ENCODE results near the gene SLC36A4.
"Not testable (repeated sequence)": the region's sequence is repeated elsewhere in the genome, so short reads cannot be mapped to it uniquely, and the experiment has no call there.

The SLC36A4 gene

DNA sequence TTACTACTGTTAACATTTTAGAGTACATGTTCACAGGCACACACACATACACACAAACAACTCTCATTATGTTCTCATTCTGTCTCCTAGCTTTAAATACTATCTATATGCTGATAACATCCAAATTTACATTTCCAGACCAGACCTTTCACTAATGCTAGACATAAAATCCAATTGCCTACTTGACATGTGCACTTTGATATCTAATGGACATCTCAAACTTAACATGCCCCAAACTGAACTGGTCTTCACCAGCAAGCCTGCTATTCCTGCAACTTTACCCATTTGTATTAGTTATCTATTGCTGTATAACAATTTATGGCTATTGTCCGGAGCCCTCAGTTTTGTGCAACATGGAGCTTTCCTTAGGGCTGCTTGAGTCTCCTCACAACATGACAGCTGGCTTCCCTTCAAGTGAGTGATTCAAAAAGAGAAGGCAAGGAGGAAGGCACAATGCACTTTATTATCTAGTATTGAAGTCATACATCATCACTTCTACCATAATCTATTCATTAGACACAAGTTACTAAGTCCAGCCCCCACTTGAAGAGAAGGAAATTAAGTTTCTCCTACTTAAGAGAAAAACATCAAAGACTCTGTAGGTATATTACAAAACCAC, 3.0 kb downstream of the SLC36A4 start:
- no peak for DNase-seq (ENCODE audit: low read depth)

GRCh38 chr11:93193731-93194130, 4.1 kb downstream of the SLC36A4 start:
- DNase-seq (ENCODE audit: low read depth) = no peak

- DNase-seq (ENCODE audit: low read depth) = no peak
Observed at GRCh38 chr11:93192163-93192562, 5.6 kb downstream of the SLC36A4 start.

GRCh38 chr11:93189462-93189861, 8.3 kb downstream of the SLC36A4 start:
- DNase-seq (ENCODE audit: low read depth) = no peak

DNA sequence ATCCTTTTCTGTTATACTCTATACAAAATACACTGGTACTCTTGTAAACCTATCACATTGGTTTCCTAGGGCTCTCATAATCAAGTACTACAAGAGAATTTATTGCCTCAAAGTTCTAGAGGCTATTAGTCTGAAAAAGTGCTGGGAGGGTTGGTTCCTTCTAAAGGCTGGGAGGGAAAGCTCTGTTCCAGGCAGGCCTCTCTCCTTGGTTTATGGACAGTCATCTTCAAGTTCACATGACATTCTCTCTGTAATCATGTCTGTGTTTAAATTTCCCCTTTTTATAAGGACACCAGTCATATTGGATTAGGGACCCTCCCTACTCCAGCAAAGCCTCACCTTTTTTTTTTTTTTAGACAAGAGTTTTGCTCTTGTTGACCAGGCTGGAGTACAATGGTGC, 9.1 kb downstream of the SLC36A4 start:
- DNase-seq (ENCODE audit: low read depth) = no peak

GRCh38 chr11:93187290-93187689, 10.5 kb downstream of the SLC36A4 start:
- DNase-seq (ENCODE audit: low read depth) = no peak

- not testable (repeated sequence) for DNase-seq (ENCODE audit: low read depth)
Observed at GRCh38 chr11:93177891-93178290, 19.9 kb downstream of the SLC36A4 start.

- DNase-seq (ENCODE audit: low read depth) = no peak
Observed at GRCh38 chr11:93169950-93170561, 27.7 kb downstream of the SLC36A4 start.

DNA sequence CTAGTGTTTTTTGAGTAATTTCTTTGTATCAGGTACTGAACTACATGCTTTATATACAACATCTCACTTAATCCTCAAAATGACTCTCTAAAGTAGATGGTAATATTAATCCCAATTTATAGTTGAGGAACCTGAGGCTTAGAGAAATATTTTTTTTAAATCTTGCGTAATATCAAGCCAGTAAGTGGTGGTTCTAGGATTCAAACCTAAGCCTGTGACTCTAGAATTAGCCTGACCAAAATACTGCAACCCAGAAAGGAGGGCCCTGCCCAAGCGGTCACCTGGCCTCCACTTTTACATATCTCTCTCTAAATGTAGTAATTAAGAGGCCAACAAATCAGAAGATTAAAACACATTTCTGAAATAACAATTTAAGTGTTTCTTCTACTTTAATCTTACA, 28.6 kb downstream of the SLC36A4 start:
- no peak for DNase-seq (ENCODE audit: low read depth)

DNA sequence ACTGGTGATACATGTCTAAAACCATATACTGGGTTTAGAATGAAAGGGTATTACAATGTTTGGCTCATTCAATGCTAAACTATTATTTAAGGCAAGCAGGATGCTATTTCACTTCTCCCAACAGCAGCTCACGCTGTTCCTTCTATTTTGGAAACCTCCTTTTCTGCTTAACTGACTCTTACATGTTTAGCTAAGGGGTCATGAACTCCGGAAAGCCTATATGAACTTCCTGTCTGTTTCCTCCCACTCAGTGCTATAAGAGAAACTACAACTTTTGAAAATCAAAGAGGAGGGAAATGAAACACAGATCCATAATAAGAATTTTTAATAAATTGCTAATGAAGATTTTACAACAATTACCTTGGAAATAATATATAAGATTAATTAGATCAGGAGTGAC, 30.9 kb downstream of the SLC36A4 start:
- no peak for DNase-seq (ENCODE audit: low read depth)

- no peak for DNase-seq (ENCODE audit: low read depth)
Observed at GRCh38 chr11:93166194-93166593, 31.6 kb downstream of the SLC36A4 start.

GRCh38 chr11:93160808-93161207, 37.0 kb downstream of the SLC36A4 start:
- DNase-seq (ENCODE audit: low read depth) = no peak

- DNase-seq (ENCODE audit: low read depth) = no peak
Observed at GRCh38 chr11:93160156-93160555, 37.6 kb downstream of the SLC36A4 start.

DNA sequence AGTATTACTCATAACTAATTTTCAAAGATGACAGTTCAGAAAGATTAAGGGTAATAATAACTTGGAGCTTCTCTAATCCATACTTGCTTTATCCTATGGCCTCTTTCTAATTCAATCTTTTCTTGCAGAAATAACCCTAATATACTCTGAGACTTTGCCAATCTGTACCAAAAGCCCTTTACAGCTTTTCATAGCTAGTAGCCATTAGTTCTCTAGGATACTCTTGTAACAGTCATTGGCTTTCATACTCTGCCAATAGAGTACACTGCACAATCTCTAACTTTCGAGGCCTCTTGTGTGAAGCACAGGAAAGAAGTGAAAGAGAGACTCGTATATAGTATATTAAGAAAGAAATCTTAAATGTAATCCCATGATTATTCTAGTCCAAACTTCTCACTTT, 38.1 kb downstream of the SLC36A4 start:
- no peak for DNase-seq (ENCODE audit: low read depth)

GRCh38 chr11:93155738-93156137, 42.1 kb downstream of the SLC36A4 start:
- no peak for DNase-seq (ENCODE audit: low read depth)

DNA sequence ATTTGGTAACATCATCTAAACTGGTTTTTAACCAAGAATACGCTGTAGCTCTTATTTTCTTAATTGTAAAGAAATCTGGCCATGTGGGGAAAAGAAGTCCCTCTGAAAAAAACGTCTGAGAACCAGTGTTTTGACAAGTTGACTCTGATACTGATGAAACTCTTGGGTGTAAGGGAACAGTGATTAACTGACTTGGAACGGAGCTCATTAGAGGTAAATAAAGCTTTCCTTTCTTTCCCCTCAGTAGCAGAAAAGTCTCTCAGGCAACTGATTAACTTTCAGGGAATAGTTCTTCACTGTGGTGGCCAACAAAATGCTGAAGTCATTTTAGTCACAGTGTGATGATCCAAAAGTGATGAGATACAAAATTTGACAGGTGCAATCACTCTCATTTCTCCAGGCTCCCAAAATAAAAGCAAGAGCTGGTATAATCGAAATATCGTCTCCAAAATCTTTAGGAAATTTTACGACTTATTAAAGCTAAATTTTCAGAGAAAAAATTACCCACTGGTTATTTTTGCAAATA, 52.3 kb downstream of the SLC36A4 start:
- DNase-seq (ENCODE audit: low read depth) = no peak

DNA sequence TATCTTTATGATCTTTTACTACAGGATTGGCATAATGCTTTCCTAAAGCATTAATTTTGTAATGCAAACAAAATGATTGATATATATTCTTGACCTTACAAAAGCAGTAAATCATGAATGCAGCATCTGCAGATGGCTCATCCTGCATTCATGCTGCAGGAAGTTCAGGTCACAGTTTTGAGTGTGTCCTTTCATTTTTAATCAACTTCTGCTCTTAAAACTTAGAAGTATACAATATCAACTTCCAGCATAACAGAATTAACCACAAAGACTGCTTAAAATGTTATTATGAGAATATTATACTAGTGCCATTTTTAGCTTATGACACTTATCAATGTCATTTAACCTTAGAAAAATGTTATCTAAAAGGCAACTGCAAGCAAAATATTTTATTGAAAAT, 54.0 kb downstream of the SLC36A4 start:
- no peak for DNase-seq (ENCODE audit: low read depth)

DNA sequence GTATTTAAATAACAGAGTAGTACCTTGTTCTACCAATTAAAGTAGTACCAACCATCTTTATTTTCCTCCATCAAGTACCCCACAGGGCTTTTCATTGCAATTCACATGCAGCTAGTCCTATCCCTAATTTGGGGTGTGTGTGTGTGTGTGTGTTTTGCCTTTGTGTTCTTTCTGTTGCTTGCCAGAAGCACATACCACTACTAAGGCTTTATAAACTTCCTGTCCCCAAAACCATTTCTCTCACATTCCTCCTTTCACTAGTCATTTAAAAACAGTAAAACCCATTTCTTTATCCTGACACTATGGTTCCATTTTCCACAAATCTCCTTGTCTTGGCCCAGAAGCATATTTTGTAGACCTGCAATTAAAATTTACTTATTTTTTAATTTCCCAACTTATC, 54.6 kb downstream of the SLC36A4 start:
- DNase-seq (ENCODE audit: low read depth) = no peak

DNA sequence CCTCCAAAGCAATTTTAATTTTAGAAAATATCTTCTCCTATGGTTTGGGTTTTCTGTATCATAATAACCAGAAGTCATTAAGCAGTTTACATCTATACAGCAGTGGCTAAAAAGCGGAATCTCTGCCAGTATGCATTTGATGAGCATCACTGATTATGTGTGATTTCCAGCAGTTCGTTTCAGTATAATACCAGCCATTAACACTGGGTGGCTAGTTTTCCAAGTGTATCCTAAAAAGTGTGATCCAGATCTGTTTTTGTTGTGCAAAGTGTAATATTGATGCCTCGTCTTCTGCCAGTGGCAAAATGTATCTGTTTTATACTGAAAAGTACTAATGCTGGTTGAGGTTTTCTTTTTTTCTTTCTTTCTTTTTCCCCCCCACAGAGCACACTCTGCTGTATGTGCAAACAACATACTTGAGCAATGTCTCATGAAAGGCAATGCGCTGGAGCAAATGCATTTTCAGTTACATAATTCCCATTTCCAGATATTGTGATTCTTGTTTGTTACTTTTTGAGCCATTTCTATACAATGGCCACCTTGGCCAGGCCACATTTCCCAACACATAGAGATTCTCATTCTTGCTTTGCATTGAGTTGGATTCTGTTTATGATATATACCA, 64.2 kb downstream of the SLC36A4 start:
- DNase-seq (ENCODE audit: low read depth) = no peak

DNA sequence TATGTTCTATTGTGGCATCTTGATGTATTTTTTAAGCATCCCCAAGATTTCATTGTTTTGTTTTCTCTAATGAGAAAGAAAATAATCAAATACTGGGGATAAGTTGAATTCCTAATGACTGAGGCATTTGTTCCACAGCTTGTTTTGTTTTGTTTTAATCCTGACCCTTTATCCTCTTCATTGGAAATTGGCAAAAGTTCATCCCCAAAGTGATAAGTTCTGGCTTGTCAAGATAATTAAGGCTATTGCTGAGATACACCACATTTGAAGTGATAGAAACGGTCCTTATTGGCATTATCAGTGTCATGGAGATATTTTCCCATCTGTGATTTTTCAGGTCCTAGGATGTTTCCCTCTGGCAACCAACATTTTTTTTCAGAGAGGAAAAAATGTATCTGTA, 65.0 kb downstream of the SLC36A4 start:
- no peak for DNase-seq (ENCODE audit: low read depth)

- DNase-seq (ENCODE audit: low read depth) = no peak
Observed at GRCh38 chr11:93131709-93132108, 66.1 kb downstream of the SLC36A4 start.

- no peak for DNase-seq (ENCODE audit: low read depth)
Observed at GRCh38 chr11:93128574-93128973, 69.2 kb downstream of the SLC36A4 start.

DNA sequence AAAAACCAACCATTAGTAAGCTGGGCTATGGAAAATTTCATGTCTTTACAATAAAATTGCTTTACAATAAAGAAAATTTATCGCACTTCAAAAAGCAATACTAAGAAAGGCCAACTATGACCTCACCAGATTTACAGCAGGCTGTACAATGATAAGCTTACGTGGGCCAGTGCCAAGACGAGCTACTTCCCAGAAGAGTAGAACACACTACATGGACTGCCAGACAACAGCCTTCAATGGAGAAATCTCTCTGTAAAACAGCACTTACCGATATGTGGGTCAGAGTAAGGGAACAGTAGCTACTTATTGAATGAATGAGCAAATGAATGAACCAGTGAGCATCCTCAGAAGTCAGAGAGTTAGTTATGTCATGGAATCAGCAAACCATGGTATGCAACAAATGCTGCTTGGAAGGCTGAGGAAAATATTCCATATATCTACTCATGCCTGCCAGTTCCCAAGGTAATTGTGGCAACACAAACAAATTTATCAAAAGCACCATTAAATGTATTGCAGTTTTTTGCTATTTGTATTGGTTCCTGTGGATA, 74.4 kb downstream of the SLC36A4 start:
- DNase-seq (ENCODE audit: low read depth) = no peak

All from T-helper 22 cell (primary cell).